Cerebellar cortex (tissue), 1 donor: ENCODE measurements around the gene PIP4K2A.

Experiments
- DNase-seq: peaks from one replicate; pipeline ENCODE4 v3.0.0-alpha.2; 2015; ENCODE audit warnings: low spot score

PIP4K2A gene

GRCh38 chr10:22638863-22639262 lies 75.5 kb downstream of the PIP4K2A start:
- no peak for DNase-seq

- DNase-seq, result no peak
Measured at GRCh38 chr10:22637491-22637890, 76.9 kb downstream of the PIP4K2A start.

GRCh38 chr10:22635650-22636049 lies 78.7 kb downstream of the PIP4K2A start:
- no peak for DNase-seq

- no peak for DNase-seq
Measured at GRCh38 chr10:22634606-22635459, 79.5 kb downstream of the PIP4K2A start.

- no peak for DNase-seq
Measured at GRCh38 chr10:22634093-22634492, 80.3 kb downstream of the PIP4K2A start.

GRCh38 chr10:22633528-22633927 lies 80.8 kb downstream of the PIP4K2A start:
- no peak for DNase-seq

- DNase-seq, result no peak
Measured at GRCh38 chr10:22633106-22633505, 81.3 kb downstream of the PIP4K2A start.

GRCh38 chr10:22631646-22632278 lies 82.6 kb downstream of the PIP4K2A start:
- no peak for DNase-seq

- no peak for DNase-seq
Measured at GRCh38 chr10:22631185-22631584, 83.2 kb downstream of the PIP4K2A start.

GRCh38 chr10:22630234-22631174 lies 83.9 kb downstream of the PIP4K2A start:
- DNase-seq, result no peak

- DNase-seq, result no peak
Measured at GRCh38 chr10:22629852-22630233, 84.5 kb downstream of the PIP4K2A start.

GRCh38 chr10:22629126-22629525 lies 85.3 kb downstream of the PIP4K2A start:
- DNase-seq, result no peak

- DNase-seq, result no peak
Measured at GRCh38 chr10:22628309-22628708, 86.1 kb downstream of the PIP4K2A start.

- no peak for DNase-seq
Measured at GRCh38 chr10:22626784-22627183, 87.6 kb downstream of the PIP4K2A start.

- no peak for DNase-seq
Measured at GRCh38 chr10:22625516-22626290, 88.7 kb downstream of the PIP4K2A start.

- no peak for DNase-seq
Measured at GRCh38 chr10:22624287-22624738, 90.1 kb downstream of the PIP4K2A start.

GRCh38 chr10:22623633-22624253 lies 90.6 kb downstream of the PIP4K2A start:
- no peak for DNase-seq

- no peak for DNase-seq
Measured at GRCh38 chr10:22622242-22622806, 92.1 kb downstream of the PIP4K2A start.

GRCh38 chr10:22621726-22622125 lies 92.7 kb downstream of the PIP4K2A start:
- no peak for DNase-seq

GRCh38 chr10:22620929-22621328 lies 93.4 kb downstream of the PIP4K2A start:
- no peak for DNase-seq
